Gastrocnemius medialis (tissue), 4 donors: ENCODE data around the gene GARIN5A. TPM values are rescaled to one million over a fixed set of nuclear protein-coding genes. Genes with fewer than 3 reads are reported as not detected.
A peak's percentile ranks its signal among the peaks of the same experiment; 100 is the strongest.

Experiments
- ATAC-seq, 2 donors: fragments of 150-250 bp; one replicate each; pipeline ENCODE4 v1.9.1; 2016
- DNase-seq, 2 donors: peaks; one replicate each; pipeline ENCODE4 v3.0.0-alpha.2; 2019
- H3K27ac ChIP-seq, 4 donors: fragments of 200-600 bp; sonication (generic); 1 replicate in 1 of 4; 2 replicates in 3 of 4; pipeline ENCODE4 v1.5.1; 2016 to 2018; ENCODE audit warnings: mild to moderate bottlenecking in 2 of 4, moderate library complexity in 1 of 4
- H3K27me3 ChIP-seq, 3 donors: fragments of 200-600 bp; sonication (generic) in 2 of 3; 1 replicate in 1 of 3; 2 replicates in 2 of 3; pipeline versions ENCODE4 v1.5.1 to v1.6.0; 2016 to 2019; ENCODE audit warnings: mild to moderate bottlenecking in 1 of 3, moderate library complexity in 1 of 3
- H3K36me3 ChIP-seq, 2 donors: fragments of 200-600 bp; sonication (generic) in 1 of 2; one replicate each; pipeline ENCODE4 v1.5.1; 2017 to 2018
- H3K4me1 ChIP-seq, 2 donors: fragments of 200-600 bp; sonication (generic) in 1 of 2; one replicate each; pipeline ENCODE4 v1.5.1; 2016 to 2017; ENCODE audit warnings: mild to moderate bottlenecking in 2 of 2
- H3K4me3 ChIP-seq, 4 donors: fragments of 200-600 bp; sonication (generic) in 3 of 4; 1 replicate in 1 of 4; 2 replicates in 3 of 4; pipeline ENCODE4 v1.5.1; 2016 to 2019; ENCODE audit warnings: mild to moderate bottlenecking in 2 of 4
- H3K9me3 ChIP-seq, 3 donors: fragments of 200-600 bp; sonication (generic) in 2 of 3; 1 replicate in 1 of 3; 2 replicates in 2 of 3; pipeline ENCODE4 v1.5.1; 2016 to 2019
- POLR2A ChIP-seq, 2 donors: fragments of 450-650 bp; IDR thresholded peaks; one replicate each; pipeline ENCODE4 v1.6.1; 2017; ENCODE audit warnings: antibody characterized with exemption in 2 of 2, mild to moderate bottlenecking in 2 of 2, moderate library complexity in 2 of 2
- in situ Hi-C, 4 donors: fragments of 200-750 bp; cut with MboI; loops; one replicate each; pipeline versions ENCODE4 v1.15.0 to v1.8.0; 2017; ENCODE audit warnings: low sequenced_read_pairs in 4 of 4
- intact Hi-C: fragments of 100-400 bp; cut with DNase I; formaldehyde crosslinking; loops from one replicate; pipeline ENCODE4 v1.15.1; 2023; ENCODE audit warnings: low total_unique reads
- total RNA-seq, 4 donors: library from RNA; depleted of rRNA; stranded (reverse); fragments of >200 nt; gene quantifications; one replicate each; pipeline versions ENCODE4 v1.1.0 to v1.2.3, GENCODE V29; 2016
- TF ChIP-seq, protein P1 (sequence below), 5 experiments: fragments of 450-650 bp in 3 of 5; fragments of 200-600 bp in 2 of 5; sonication (generic) in 2 of 5; IDR thresholded peaks in 4 of 5; conservative IDR thresholded peaks in 1 of 5; 1 replicate in 4 of 5; 2 replicates in 1 of 5; pipeline ENCODE4 v1.5.1; 2016 to 2019; ENCODE audit warnings: antibody characterized with exemption in 5 of 5, mild to moderate bottlenecking in 3 of 5, moderate library complexity in 3 of 5

The GARIN5A gene
- total RNA-seq, 4 donors from 2014 or later, result 1.2 to 11.0 (median 1.9) TPM; not detected in 1

DNA sequence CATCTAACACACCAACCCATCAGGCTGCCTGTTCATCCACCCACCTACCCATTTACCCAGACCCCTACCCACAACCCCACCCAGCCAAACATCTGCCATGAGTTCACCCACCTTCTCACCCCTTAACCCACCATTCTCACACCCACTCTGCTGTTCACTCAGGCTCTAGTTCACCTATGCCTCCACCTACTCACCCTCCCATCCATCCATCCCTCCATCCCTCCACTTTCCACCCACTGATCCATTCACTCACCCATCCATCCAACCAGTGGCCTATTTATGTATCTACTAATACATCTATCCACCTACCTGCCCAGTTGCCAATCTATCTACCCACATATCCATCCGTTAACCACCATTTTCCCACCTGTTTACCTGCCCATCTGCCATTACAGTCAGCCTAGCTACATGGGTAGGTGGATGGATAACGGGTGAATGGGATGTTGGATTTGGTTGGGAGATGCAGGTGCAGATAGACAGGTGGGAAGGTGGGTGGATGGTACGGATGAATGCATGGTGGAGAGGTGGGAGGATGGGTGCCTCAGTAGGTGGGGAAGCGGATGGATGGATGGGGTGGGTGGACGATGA lies 38.7 kb downstream of the GARIN5A start:
- TF ChIP-seq, protein P1, sequence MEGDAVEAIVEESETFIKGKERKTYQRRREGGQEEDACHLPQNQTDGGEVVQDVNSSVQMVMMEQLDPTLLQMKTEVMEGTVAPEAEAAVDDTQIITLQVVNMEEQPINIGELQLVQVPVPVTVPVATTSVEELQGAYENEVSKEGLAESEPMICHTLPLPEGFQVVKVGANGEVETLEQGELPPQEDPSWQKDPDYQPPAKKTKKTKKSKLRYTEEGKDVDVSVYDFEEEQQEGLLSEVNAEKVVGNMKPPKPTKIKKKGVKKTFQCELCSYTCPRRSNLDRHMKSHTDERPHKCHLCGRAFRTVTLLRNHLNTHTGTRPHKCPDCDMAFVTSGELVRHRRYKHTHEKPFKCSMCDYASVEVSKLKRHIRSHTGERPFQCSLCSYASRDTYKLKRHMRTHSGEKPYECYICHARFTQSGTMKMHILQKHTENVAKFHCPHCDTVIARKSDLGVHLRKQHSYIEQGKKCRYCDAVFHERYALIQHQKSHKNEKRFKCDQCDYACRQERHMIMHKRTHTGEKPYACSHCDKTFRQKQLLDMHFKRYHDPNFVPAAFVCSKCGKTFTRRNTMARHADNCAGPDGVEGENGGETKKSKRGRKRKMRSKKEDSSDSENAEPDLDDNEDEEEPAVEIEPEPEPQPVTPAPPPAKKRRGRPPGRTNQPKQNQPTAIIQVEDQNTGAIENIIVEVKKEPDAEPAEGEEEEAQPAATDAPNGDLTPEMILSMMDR (IDR thresholded peaks at IDR 0.05 in 4 of 5, conservative IDR thresholded peaks at IDR 0.05 in 1 of 5), result no peak
- TF ChIP-seq POLR2A (IDR thresholded peaks at IDR 0.05), result no peak
- peaks cover 0 to 5% (median under 1%) of the 10 kb centered on the region in 3 donors for H3K27me3 ChIP-seq
- H3K27ac ChIP-seq, result no peak overlapping the region
- H3K4me1 ChIP-seq, result peaks cover 3 to 4% of the 10 kb centered on the region in 2 donors
- no peaks in the 10 kb centered on the region for H3K9me3 ChIP-seq
- intact Hi-C loops, result loop anchor here (10.0 kb wide), 1 partner anchor 367 kb away; no protein-coding TSS in a partner anchor
- in situ Hi-C loops, result no loop called here
- H3K36me3 ChIP-seq, result no peaks in the 10 kb centered on the region
- no peak for DNase-seq
- H3K4me3 ChIP-seq, result no peak overlapping the region
- ATAC-seq, result no peak

DNA sequence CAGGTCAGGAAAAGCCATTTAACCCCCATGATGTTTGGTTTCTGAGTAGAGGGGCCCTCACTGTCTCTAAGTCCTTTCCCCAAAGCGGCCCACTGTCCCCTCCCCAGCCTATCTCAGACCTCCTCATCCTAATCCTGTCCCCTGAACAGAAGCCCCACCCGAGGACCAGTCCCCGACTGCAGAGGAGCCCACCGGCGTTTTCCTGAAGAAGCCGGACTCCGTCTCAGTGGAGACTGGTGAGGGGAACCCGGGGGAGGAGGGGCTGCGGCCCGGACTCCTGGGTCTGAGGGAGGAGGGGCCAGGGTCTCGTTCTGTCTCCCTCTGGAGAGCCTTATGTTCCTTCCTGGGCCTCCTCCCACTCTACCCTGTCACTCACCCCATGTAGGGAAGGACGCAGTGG lies 41.0 kb downstream of the GARIN5A start:
- Histone ChIP-seq H3K27me3 (peaks cover 4 to 14% (median 10%) of the 10 kb centered on the region in 3 donors), H3K36me3 (no peaks in the 10 kb centered on the region), H3K27ac (peak overlapping the region in 3 of 4 donors; percentile 85 to 94 (median 89)), H3K9me3 (no peaks in the 10 kb centered on the region), H3K4me3 (no peak overlapping the region), H3K4me1 (peaks cover 12 to 14% of the 10 kb centered on the region in 2 donors)
- DNase-seq (no peak), ATAC-seq (no peak)
- in situ Hi-C loops, result no loop called here
- intact Hi-C loops, result loop anchor here (10.0 kb wide), 1 partner anchor 369 kb away; no protein-coding TSS in a partner anchor
- TF ChIP-seq POLR2A (IDR thresholded peaks at IDR 0.05), result no peak
- TF ChIP-seq, protein P1 (IDR thresholded peaks at IDR 0.05 in 4 of 5, conservative IDR thresholded peaks at IDR 0.05 in 1 of 5), result no peak

DNA sequence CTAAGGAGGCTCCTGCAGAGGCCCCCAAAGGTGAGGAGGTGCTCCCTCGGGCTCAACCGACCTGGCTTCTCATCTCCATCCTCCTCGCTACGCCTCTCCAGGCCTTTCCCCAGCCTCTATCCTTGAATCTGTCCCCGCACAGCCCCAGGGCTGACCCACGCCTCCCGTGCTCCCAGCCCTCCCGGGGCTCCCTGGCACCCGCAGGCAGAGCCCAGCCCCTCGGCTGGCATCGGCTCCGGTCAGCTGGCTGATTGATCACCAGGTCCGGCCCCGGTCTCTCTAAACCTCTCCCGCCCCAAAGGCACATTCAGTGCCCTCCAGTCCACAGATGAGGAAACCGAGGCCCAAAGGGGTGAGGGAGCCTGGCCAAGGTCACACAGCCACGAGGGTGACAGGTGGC lies 41.4 kb downstream of the GARIN5A start:
- peak overlapping the region in 1 of 4 donors; percentile 66 for H3K4me3 ChIP-seq
- in situ Hi-C loops, result no loop called here
- TF ChIP-seq, protein P1 (IDR thresholded peaks at IDR 0.05 in 4 of 5, conservative IDR thresholded peaks at IDR 0.05 in 1 of 5), result no peak
- no peak for TF ChIP-seq POLR2A (IDR thresholded peaks at IDR 0.05)

DNA sequence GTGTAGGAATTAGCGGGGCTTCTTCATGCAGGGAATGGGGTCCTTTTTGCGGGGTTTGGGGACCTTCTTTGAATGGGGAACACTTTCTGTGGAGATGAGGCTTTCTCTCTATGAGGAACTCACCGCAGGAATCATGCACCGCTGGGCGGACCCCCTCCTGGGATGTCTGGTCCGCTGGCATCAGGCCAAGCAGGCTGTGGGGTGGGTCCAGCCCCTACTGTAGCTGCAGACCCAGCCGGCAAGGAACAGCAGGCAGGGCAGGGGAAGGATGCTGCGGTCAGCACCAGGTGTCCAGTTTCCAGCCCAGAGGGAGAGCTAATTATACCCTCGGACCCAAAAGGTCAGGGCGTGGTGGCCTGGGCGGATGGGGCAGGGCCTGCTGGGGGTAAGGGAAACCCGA lies 42.1 kb downstream of the GARIN5A start:
- Histone ChIP-seq H3K36me3 (no peaks in the 10 kb centered on the region), H3K4me3 (peak overlapping the region in 1 of 4 donors; percentile 66), H3K9me3 (no peaks in the 10 kb centered on the region), H3K27ac (peak overlapping the region in 3 of 4 donors; percentile 85 to 94 (median 89)), H3K27me3 (peaks cover 4 to 14% (median 10%) of the 10 kb centered on the region in 3 donors), H3K4me1 (peaks cover 12 to 14% of the 10 kb centered on the region in 2 donors)
- DNase-seq (peak; percentile 20 to 76), ATAC-seq (peak in 1 of 2 donors; percentile 53)
- intact Hi-C loops (loop anchor here (10.0 kb wide), 1 partner anchor 370 kb away; no protein-coding TSS in a partner anchor), in situ Hi-C loops (no loop called here)
- TF ChIP-seq POLR2A (IDR thresholded peaks at IDR 0.05), result no peak
- TF ChIP-seq, protein P1 (IDR thresholded peaks at IDR 0.05 in 4 of 5, conservative IDR thresholded peaks at IDR 0.05 in 1 of 5), result no peak

More for the DNA sequence above, 41.4 kb downstream of the GARIN5A start:
- ATAC-seq (no peak), DNase-seq (no peak)
- Histone ChIP-seq H3K27ac (peak overlapping the region; percentile 62 to 94 (median 87)), H3K27me3 (peaks cover 4 to 14% (median 10%) of the 10 kb centered on the region in 3 donors), H3K9me3 (no peaks in the 10 kb centered on the region), H3K36me3 (no peaks in the 10 kb centered on the region), H3K4me1 (peaks cover 12 to 14% of the 10 kb centered on the region in 2 donors)
- intact Hi-C loops, result loop anchor here (10.0 kb wide), 1 partner anchor 370 kb away; no protein-coding TSS in a partner anchor
